ENCODE results near the gene LPIN2. TPM values are rescaled to one million over a fixed set of nuclear protein-coding genes. Genes with fewer than 3 reads are reported as not detected.

Gene LPIN2
- total and polyA plus RNA-seq, 10 donors, result 4.0 to 79.7 (median 51.3) TPM

GRCh38 chr18:2979871-2980790 is 32.8 kb downstream of the LPIN2 start:
- H3K27ac ChIP-seq, result peak overlapping the region; percentile 66 to 94 (median 88)
- WGBS, 5 donors, result 26 to 47% (median 45%) methylated on average over 8 of the region's 8 CpGs
- no peaks in the 10 kb centered on the region for H3K9me3 ChIP-seq
- peak overlapping the region in 5 of 8 donors; percentile 16 to 53 (median 19) for H3K4me3 ChIP-seq
- H3K4me1 ChIP-seq, result peaks cover 33 to 100% (median 94%) of the 10 kb centered on the region in 6 donors
- intact Hi-C loops (cut with DNase I; ENCODE audit: low total_unique reads), result no loop called here
- TF ChIP-seq POLR2A (IDR thresholded peaks at IDR 0.05), result peak in 1 of 3 donors; percentile 55
- TF ChIP-seq CTCF (IDR thresholded peaks at IDR 0.05 in 8 of 11, conservative IDR thresholded peaks at IDR 0.05 in 3 of 11), result no peak
- peak in 1 of 3 donors; percentile 72 for TF ChIP-seq POLR2AphosphoS5 (IDR thresholded peaks at IDR 0.05)
- no peaks in the 10 kb centered on the region for H3K36me3 ChIP-seq
- no peaks in the 10 kb centered on the region for H3K27me3 ChIP-seq (replicated peaks in 1 of 7)
- DNase-seq, result no peak

GRCh38 chr18:2979129-2979528 is 33.8 kb downstream of the LPIN2 start:
- Histone ChIP-seq H3K27ac (peak overlapping the region; percentile 66 to 94 (median 88)), H3K9me3 (no peaks in the 10 kb centered on the region), H3K27me3 (replicated peaks in 1 of 7) (no peaks in the 10 kb centered on the region), H3K36me3 (peaks cover 0 to 6% (median 0%) of the 10 kb centered on the region in 6 donors), H3K4me3 (peak overlapping the region in 1 of 8 donors; percentile 44), H3K4me1 (peaks cover 28 to 100% (median 88%) of the 10 kb centered on the region in 6 donors)
- intact Hi-C loops (cut with DNase I; ENCODE audit: low total_unique reads), result no loop called here
- TF ChIP-seq CTCF (IDR thresholded peaks at IDR 0.05 in 8 of 11, conservative IDR thresholded peaks at IDR 0.05 in 3 of 11), result no peak
- TF ChIP-seq POLR2A (IDR thresholded peaks at IDR 0.05), result no peak
- no peak for TF ChIP-seq POLR2AphosphoS5 (IDR thresholded peaks at IDR 0.05)
- WGBS, 5 donors, result 90 to 96% (median 91%) methylated on average over 3 of the region's 3 CpGs
- DNase-seq, result no peak

GRCh38 chr18:2978661-2979106 is 34.3 kb downstream of the LPIN2 start:
- WGBS, 5 donors, result 43 to 69% (median 54%) methylated on average over 3 of the region's 3 CpGs
- TF ChIP-seq POLR2AphosphoS5 (IDR thresholded peaks at IDR 0.05) (no peak), CTCF (IDR thresholded peaks at IDR 0.05 in 8 of 11, conservative IDR thresholded peaks at IDR 0.05 in 3 of 11) (no peak), POLR2A (IDR thresholded peaks at IDR 0.05) (no peak)
- Histone ChIP-seq H3K4me1 (peaks cover 28 to 99% (median 85%) of the 10 kb centered on the region in 6 donors), H3K27me3 (replicated peaks in 1 of 7) (no peaks in the 10 kb centered on the region), H3K9me3 (no peaks in the 10 kb centered on the region), H3K36me3 (peaks cover 0 to 6% (median 0%) of the 10 kb centered on the region in 6 donors), H3K4me3 (peak overlapping the region in 1 of 8 donors; percentile 44), H3K27ac (peak overlapping the region; percentile 66 to 94 (median 88))
- DNase-seq, result no peak
- intact Hi-C loops (cut with DNase I; ENCODE audit: low total_unique reads), result no loop called here

- no peaks in the 10 kb centered on the region for H3K27me3 ChIP-seq (replicated peaks in 1 of 7)
Measured at GRCh38 chr18:2978208-2978607, 34.7 kb downstream of the LPIN2 start.

More at GRCh38 chr18:2978208-2978607, 34.7 kb downstream of the LPIN2 start:
- intact Hi-C loops (cut with DNase I; ENCODE audit: low total_unique reads), result no loop called here
- peak overlapping the region; percentile 66 to 94 (median 88) for H3K27ac ChIP-seq
- TF ChIP-seq POLR2A (IDR thresholded peaks at IDR 0.05), result no peak
- no peak for TF ChIP-seq CTCF (IDR thresholded peaks at IDR 0.05 in 8 of 11, conservative IDR thresholded peaks at IDR 0.05 in 3 of 11)
- no peak for TF ChIP-seq POLR2AphosphoS5 (IDR thresholded peaks at IDR 0.05)
- no peak for DNase-seq
- H3K4me3 ChIP-seq, result peak overlapping the region in 1 of 8 donors; percentile 44
- H3K9me3 ChIP-seq, result no peaks in the 10 kb centered on the region
- WGBS, 5 donors, result 43 to 73% (median 66%) methylated on average over 3 of the region's 3 CpGs
- H3K4me1 ChIP-seq, result peaks cover 28 to 99% (median 85%) of the 10 kb centered on the region in 6 donors
- H3K36me3 ChIP-seq, result peaks cover 0 to 6% (median 0%) of the 10 kb centered on the region in 6 donors

Data from spleen (tissue), 11 donors.